Ovary (tissue), 9 donors: ENCODE measurements around the gene LANCL3. TPM values are rescaled to one million over a fixed set of nuclear protein-coding genes. Genes with fewer than 3 reads are reported as not detected.

Experiments
- DNase-seq, 5 donors: peaks; one replicate each; pipeline ENCODE4 v3.0.0-alpha.2; 2019 to 2020
- H3K27ac ChIP-seq, 2 donors: fragments of 200-600 bp; one replicate each; pipeline versions ENCODE4 v1.5.1 to v1.8.0; 2019 to 2022
- H3K27me3 ChIP-seq: fragments of 200-600 bp; one replicate; pipeline ENCODE4 v1.8.0; 2022
- H3K36me3 ChIP-seq: fragments of 200-600 bp; sonication (generic); one replicate; pipeline ENCODE4 v1.5.1; 2019
- H3K4me1 ChIP-seq: one replicate; pipeline ENCODE4 v1.8.1; 2013; ENCODE audit warnings: mild to moderate bottlenecking, moderate library complexity; ENCODE audit not compliant: insufficient read depth
- H3K4me3 ChIP-seq: fragments of 200-600 bp; sonication (generic); one replicate; pipeline ENCODE4 v1.5.1; 2017
- H3K9me3 ChIP-seq, 2 donors: fragments of 200-600 bp in 1 of 2; sonication (generic) in 1 of 2; one replicate each; pipeline versions ENCODE4 v1.5.1 to v1.8.1; 2013 to 2019; ENCODE audit warnings: mild to moderate bottlenecking in 1 of 2, moderate library complexity in 1 of 2
- CTCF ChIP-seq, 3 donors: fragments of 450-650 bp in 2 of 3; fragments of 200-600 bp in 1 of 3; IDR thresholded peaks; one replicate each; pipeline versions ENCODE4 v1.5.1 to v1.8.0; 2016 to 2022; ENCODE audit warnings: antibody characterized with exemption in 3 of 3, mild to moderate bottlenecking in 1 of 3
- EP300 ChIP-seq: sonication (generic); formaldehyde crosslinking; IDR thresholded peaks from one replicate; pipeline ENCODE4 v1.6.1; 2017; ENCODE audit warnings: antibody characterized with exemption
- POLR2A ChIP-seq: fragments of 450-650 bp; IDR thresholded peaks from one replicate; pipeline ENCODE4 v1.6.1; 2017; ENCODE audit warnings: antibody characterized with exemption, mild to moderate bottlenecking, moderate library complexity
- WGBS, 3 donors: extraction: QIAGEN DNeasy Blood & Tissue Kit in 1 of 3; methylation state at CpG; one replicate each; pipeline versions ENCODE4 v1.1.5 to v1.1.7; 2013 to 2017; 5-methylcytosine and 5-hydroxymethylcytosine counted together
- intact Hi-C, 4 donors: fragments of 100-400 bp; cut with DNase I; formaldehyde crosslinking; loops; one replicate each; pipeline versions ENCODE4 v1.11.0 to v1.15.1; 2022 to 2023
- polyA plus RNA-seq, 2 donors: library from polyadenylated mRNA; stranded (reverse); fragments of 200-250 nt in 1 of 2; fragments of 350-450 nt in 1 of 2; fragmentation: Illumina TruSeq in 1 of 2; extraction: RNeasy Lipid Tissue Mini Kit (QIAGEN cat#74804) in 1 of 2; gene quantifications; one replicate each; pipeline ENCODE4 v1.2.3, GENCODE V29; 2013 to 2014
- total RNA-seq, 7 donors: library from RNA; depleted of rRNA in 2 of 7; stranded (reverse); fragments of >200 nt in 2 of 7; fragmentation: NEBNext Ultra II Directional in 3 of 7; extraction: Animal tissue kit (Norgen Biotek cat#: 25700) in 3 of 7; gene quantifications; one replicate each; pipeline versions ENCODE4 v1.1.0 to v1.2.4, GENCODE V29; 2016 to 2023
- donor health status: DM: no; HTN: no; CAD: no; lungs with moderate emphysema.
- donor health status: DM: no; HTN: no; CAD: no.
- donor health status: Bipolar disorder and iron deficiency.
- donor health status: DM: yes; HTN: yes; CAD: no.
- donor health status: DM: no; HTN: no; CAD: no.
- donor health status: DM: yes; HTN: yes; CAD: no.

The LANCL3 gene
- total and polyA plus RNA-seq, 9 donors, result under 0.01 to 0.10 (median 0.04) TPM; not detected in 1

GRCh38 chrX:37599729-37600128 is 28.3 kb downstream of the LANCL3 start:
- H3K36me3 ChIP-seq, result no peaks in the 10 kb centered on the region
- WGBS, 3 donors, result 53 to 66% (median 59%) methylated on average over 2 of the region's 2 CpGs
- intact Hi-C loops, result no loop called here
- H3K27me3 ChIP-seq, result no peaks in the 10 kb centered on the region
- no peak for TF ChIP-seq CTCF (IDR thresholded peaks at IDR 0.05)
- no peak for TF ChIP-seq EP300
- no peak for TF ChIP-seq POLR2A
- no peaks in the 10 kb centered on the region for H3K9me3 ChIP-seq
- no peak for DNase-seq
- no peak overlapping the region for H3K27ac ChIP-seq
- H3K4me1 ChIP-seq, result no peaks in the 10 kb centered on the region
- H3K4me3 ChIP-seq, result no peak overlapping the region

- no peaks in the 10 kb centered on the region for H3K9me3 ChIP-seq
- intact Hi-C loops, result no loop called here
Measured at GRCh38 chrX:37603938-37604409, 32.5 kb downstream of the LANCL3 start.

GRCh38 chrX:37607243-37607642 is 35.8 kb downstream of the LANCL3 start:
- no peak for DNase-seq
- Histone ChIP-seq H3K36me3 (no peaks in the 10 kb centered on the region), H3K27ac (no peak overlapping the region), H3K9me3 (no peaks in the 10 kb centered on the region), H3K4me3 (no peak overlapping the region), H3K4me1 (no peaks in the 10 kb centered on the region), H3K27me3 (no peaks in the 10 kb centered on the region)
- TF ChIP-seq POLR2A (no peak), CTCF (IDR thresholded peaks at IDR 0.05) (no peak), EP300 (no peak)
- intact Hi-C loops, result no loop called here
- 49 to 61% (median 53%) methylated on average over 2 of the region's 2 CpGs for WGBS, 3 donors

More at GRCh38 chrX:37603938-37604409, 32.5 kb downstream of the LANCL3 start:
- DNase-seq, result no peak
- no peak for TF ChIP-seq CTCF (IDR thresholded peaks at IDR 0.05)
- no peak for TF ChIP-seq EP300
- no peak for TF ChIP-seq POLR2A
- H3K27me3 ChIP-seq, result no peaks in the 10 kb centered on the region
- WGBS, 3 donors, result 56 to 72% (median 67%) methylated on average over 1 of the region's 1 CpG
- no peak overlapping the region for H3K4me3 ChIP-seq
- no peaks in the 10 kb centered on the region for H3K4me1 ChIP-seq
- no peak overlapping the region for H3K27ac ChIP-seq
- H3K36me3 ChIP-seq, result no peaks in the 10 kb centered on the region

GRCh38 chrX:37608156-37608555 is 36.7 kb downstream of the LANCL3 start:
- Histone ChIP-seq H3K27me3 (no peaks in the 10 kb centered on the region), H3K4me3 (no peak overlapping the region), H3K4me1 (no peaks in the 10 kb centered on the region), H3K9me3 (no peaks in the 10 kb centered on the region), H3K27ac (no peak overlapping the region), H3K36me3 (no peaks in the 10 kb centered on the region)
- TF ChIP-seq POLR2A (no peak), CTCF (IDR thresholded peaks at IDR 0.05) (no peak), EP300 (no peak)
- 51 to 59% (median 56%) methylated on average over 2 of the region's 2 CpGs for WGBS, 3 donors
- intact Hi-C loops, result no loop called here
- no peak for DNase-seq
